HepG2 (cell line): ENCODE results near the gene RRP36. TPM values are rescaled to one million over a fixed set of nuclear protein-coding genes. Genes with fewer than 3 reads are reported as not detected.
A peak's percentile ranks its signal among the peaks of the same experiment; 100 is the strongest.

Experiments used
- ATF1 ChIP-seq: IDR thresholded peaks from 2 replicates; pipeline ENCODE4 v1.6.1; 2016; ENCODE audit warnings: mild to moderate bottlenecking, control low read depth
- ATRX ChIP-seq: sonication (generic); formaldehyde crosslinking; IDR thresholded peaks from 2 replicates; pipeline ENCODE4 v1.4.0; 2020; ENCODE audit warnings: missing genetic modification reagents, borderline replicate concordance
- CENPX ChIP-seq: sonication (generic); formaldehyde crosslinking; IDR thresholded peaks from 2 replicates; pipeline ENCODE4 v1.9.0; 2021; ENCODE audit warnings: mild to moderate bottlenecking, missing genetic modification reagents, moderate library complexity
- FOXC1 ChIP-seq: sonication (generic); formaldehyde crosslinking; IDR thresholded peaks from 2 replicates; pipeline ENCODE4 v1.8.0; 2022; ENCODE audit warnings: mild to moderate bottlenecking, missing genetic modification reagents, borderline replicate concordance
- HMG20A ChIP-seq: IDR thresholded peaks from 2 replicates; pipeline ENCODE4 v1.6.1; 2016; ENCODE audit warnings: borderline replicate concordance
- NFE2L2 ChIP-seq: fragments of 150-350 bp; IDR thresholded peaks from 2 replicates; pipeline ENCODE4 v1.6.1; 2014; ENCODE audit warnings: low read length
- SAFB2 ChIP-seq: sonication (generic); formaldehyde crosslinking; IDR thresholded peaks from 2 replicates; pipeline ENCODE4 v1.5.1; 2020; ENCODE audit warnings: missing genetic modification reagents, low read depth, mild to moderate bottlenecking, borderline replicate concordance
- SOX6 ChIP-seq, 2 experiments: fragments of 450-650 bp in 1 of 2; sonication (generic) in 1 of 2; formaldehyde crosslinking in 1 of 2; IDR thresholded peaks; 2 replicates each; pipeline versions ENCODE4 v1.4.0 to v1.6.1; 2017 to 2020; ENCODE audit warnings: antibody characterized with exemption in 1 of 2, mild to moderate bottlenecking in 1 of 2, missing genetic modification reagents in 1 of 2
- YY1 ChIP-seq: IDR thresholded peaks from 2 replicates; pipeline ENCODE4 v1.6.1; 2011; ENCODE audit warnings: low read length, low read depth, moderate library complexity, mild to moderate bottlenecking; ENCODE audit not compliant: insufficient read depth, insufficient replicate concordance
- ZFYVE20 ChIP-seq: sonication (generic); formaldehyde crosslinking; IDR thresholded peaks from 2 replicates; pipeline ENCODE4 v1.8.0; 2023; ENCODE audit warnings: low read depth, mild to moderate bottlenecking, moderate library complexity, missing genetic modification reagents, borderline replicate concordance
- ZNF296 ChIP-seq: sonication (generic); formaldehyde crosslinking; conservative IDR thresholded peaks from 2 replicates; pipeline ENCODE4 v1.5.0; 2020; ENCODE audit warnings: mild to moderate bottlenecking, missing genetic modification reagents
- ZNF543 ChIP-seq: sonication (generic); formaldehyde crosslinking; IDR thresholded peaks from 2 replicates; pipeline ENCODE4 v1.4.0; 2020; ENCODE audit warnings: mild to moderate bottlenecking, missing genetic modification reagents
- ZNF597 ChIP-seq: sonication (generic); formaldehyde crosslinking; IDR thresholded peaks from 2 replicates; pipeline ENCODE4 v1.5.0; 2020; ENCODE audit warnings: missing genetic modification reagents
- ZNF605 ChIP-seq: sonication (generic); formaldehyde crosslinking; IDR thresholded peaks from 2 replicates; pipeline ENCODE4 v1.8.0; 2022; ENCODE audit warnings: mild to moderate bottlenecking, missing genetic modification reagents
- polyA plus RNA-seq, 8 experiments: library from polyadenylated mRNA; depleted of rRNA in 3 of 8; stranded (reverse) in 7 of 8; unstranded in 1 of 8; fragments of >200 nt; fragmentation: Illumina TruSeq in 4 of 8; extraction: Trizol in 4 of 8; gene quantifications; 2 replicates each; pipeline versions ENCODE4 v1.2.1 to v1.2.3, GENCODE V29; 2011 to 2016; ENCODE audit warnings: low read depth in 4 of 8, missing spikeins in 1 of 8, mixed read lengths in 1 of 8; ENCODE audit not compliant: insufficient read depth in 1 of 8
- total RNA-seq, 5 experiments: library from RNA; depleted of rRNA; stranded (reverse); fragments of >200 nt; fragmentation: Illumina TruSeq; extraction: Trizol; gene quantifications; 2 replicates each; pipeline ENCODE4 v1.2.3, GENCODE V29; 2016; ENCODE audit warnings: low read depth in 1 of 5
- TF ChIP-seq, protein P1 (sequence below): sonication (generic); formaldehyde crosslinking; IDR thresholded peaks from 2 replicates; pipeline ENCODE4 v1.4.0; 2020; ENCODE audit warnings: missing genetic modification reagents
- TF ChIP-seq, protein P2 (sequence below): sonication (generic); formaldehyde crosslinking; IDR thresholded peaks from 2 replicates; pipeline ENCODE4 v1.8.1; 2023; ENCODE audit warnings: missing genetic modification reagents, inconsistent platforms, borderline replicate concordance
- TF ChIP-seq, protein P3 (sequence below): sonication (generic); formaldehyde crosslinking; IDR thresholded peaks from 2 replicates; pipeline ENCODE4 v1.8.0; 2022; ENCODE audit warnings: mild to moderate bottlenecking, missing genetic modification reagents, moderate library complexity

Gene RRP36
- total and polyA plus RNA-seq, 2 of the 13 experiments (the other 11 are each of a cell fraction or from before 2014, with no cell fraction given): 29.5 to 144 TPM

DNA sequence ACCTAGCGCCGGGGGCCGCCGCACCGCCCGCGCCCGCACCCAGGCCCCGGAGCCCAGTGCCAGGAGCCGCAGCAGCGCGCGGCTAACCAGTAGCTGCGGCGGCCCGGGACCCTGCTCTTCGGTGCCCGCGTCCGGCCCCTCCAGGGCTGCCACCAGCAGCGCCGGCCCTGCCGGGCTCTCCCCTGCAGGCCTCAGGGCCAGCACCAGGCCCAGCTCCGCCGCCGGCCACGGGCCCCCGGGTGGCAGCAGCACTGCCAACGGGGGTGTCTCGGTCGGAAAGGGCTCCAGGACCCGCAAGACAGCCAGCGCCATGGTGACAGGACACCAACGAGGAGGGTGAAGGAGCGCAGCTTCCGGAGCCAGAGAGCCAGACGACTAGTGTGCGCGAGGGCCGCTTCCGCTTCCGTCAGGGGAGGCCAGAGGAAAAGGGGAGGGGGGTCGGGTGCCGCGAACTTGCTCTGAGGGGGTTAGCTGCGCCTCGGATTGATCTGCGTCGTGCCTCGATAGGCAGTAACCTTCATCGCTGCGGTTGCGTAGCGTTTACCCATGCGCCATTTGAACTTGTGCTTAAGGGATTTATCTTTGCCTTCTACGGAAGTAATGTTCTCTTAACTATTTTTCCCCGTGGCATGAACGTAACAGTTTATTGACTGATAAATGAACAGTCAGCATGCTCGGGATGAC, 42.4 kb upstream of the RRP36 start, which contains the start of gene PEX6 (continued):
- TF ChIP-seq, protein P1, sequence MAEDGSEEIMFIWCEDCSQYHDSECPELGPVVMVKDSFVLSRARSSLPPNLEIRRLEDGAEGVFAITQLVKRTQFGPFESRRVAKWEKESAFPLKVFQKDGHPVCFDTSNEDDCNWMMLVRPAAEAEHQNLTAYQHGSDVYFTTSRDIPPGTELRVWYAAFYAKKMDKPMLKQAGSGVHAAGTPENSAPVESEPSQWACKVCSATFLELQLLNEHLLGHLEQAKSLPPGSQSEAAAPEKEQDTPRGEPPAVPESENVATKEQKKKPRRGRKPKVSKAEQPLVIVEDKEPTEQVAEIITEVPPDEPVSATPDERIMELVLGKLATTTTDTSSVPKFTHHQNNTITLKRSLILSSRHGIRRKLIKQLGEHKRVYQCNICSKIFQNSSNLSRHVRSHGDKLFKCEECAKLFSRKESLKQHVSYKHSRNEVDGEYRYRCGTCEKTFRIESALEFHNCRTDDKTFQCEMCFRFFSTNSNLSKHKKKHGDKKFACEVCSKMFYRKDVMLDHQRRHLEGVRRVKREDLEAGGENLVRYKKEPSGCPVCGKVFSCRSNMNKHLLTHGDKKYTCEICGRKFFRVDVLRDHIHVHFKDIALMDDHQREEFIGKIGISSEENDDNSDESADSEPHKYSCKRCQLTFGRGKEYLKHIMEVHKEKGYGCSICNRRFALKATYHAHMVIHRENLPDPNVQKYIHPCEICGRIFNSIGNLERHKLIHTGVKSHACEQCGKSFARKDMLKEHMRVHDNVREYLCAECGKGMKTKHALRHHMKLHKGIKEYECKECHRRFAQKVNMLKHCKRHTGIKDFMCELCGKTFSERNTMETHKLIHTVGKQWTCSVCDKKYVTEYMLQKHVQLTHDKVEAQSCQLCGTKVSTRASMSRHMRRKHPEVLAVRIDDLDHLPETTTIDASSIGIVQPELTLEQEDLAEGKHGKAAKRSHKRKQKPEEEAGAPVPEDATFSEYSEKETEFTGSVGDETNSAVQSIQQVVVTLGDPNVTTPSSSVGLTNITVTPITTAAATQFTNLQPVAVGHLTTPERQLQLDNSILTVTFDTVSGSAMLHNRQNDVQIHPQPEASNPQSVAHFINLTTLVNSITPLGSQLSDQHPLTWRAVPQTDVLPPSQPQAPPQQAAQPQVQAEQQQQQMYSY (CRISPR knock-in tag): no peak; the same call in 1 of the 2 replicates
- TF ChIP-seq SAFB2 (CRISPR knock-in tag) (peak; percentile 35; the same call in 1 of the 2 replicates), FOXC1 (CRISPR knock-in tag) (peak; percentile 95), HMG20A (CRISPR knock-in tag) (no peak; the same call in 1 of the 2 replicates), ZNF543 (CRISPR knock-in tag) (peak; percentile 76; the same call in 1 of the 2 replicates), NFE2L2 (no peak), YY1 (peak; percentile 81), ZNF605 (peak; percentile 92), CENPX (CRISPR knock-in tag) (no peak; the same call in 1 of the 2 replicates), SOX6 (IDR thresholded peaks at IDR 0.05) (no peak), SOX6 (CRISPR knock-in tag; IDR thresholded peaks at IDR 0.05) (peak; percentile 68), ZNF597 (CRISPR knock-in tag) (no peak), ZFYVE20 (no peak), ATF1 (CRISPR knock-in tag) (no peak), ZNF296 (CRISPR knock-in tag) (no peak; the same call in 1 of the 2 replicates), ATRX (no peak)
- TF ChIP-seq, protein P2, sequence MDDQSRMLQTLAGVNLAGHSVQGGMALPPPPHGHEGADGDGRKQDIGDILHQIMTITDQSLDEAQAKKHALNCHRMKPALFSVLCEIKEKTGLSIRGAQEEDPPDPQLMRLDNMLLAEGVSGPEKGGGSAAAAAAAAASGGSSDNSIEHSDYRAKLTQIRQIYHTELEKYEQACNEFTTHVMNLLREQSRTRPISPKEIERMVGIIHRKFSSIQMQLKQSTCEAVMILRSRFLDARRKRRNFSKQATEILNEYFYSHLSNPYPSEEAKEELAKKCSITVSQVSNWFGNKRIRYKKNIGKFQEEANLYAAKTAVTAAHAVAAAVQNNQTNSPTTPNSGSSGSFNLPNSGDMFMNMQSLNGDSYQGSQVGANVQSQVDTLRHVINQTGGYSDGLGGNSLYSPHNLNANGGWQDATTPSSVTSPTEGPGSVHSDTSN (CRISPR knock-in tag): no peak
- TF ChIP-seq, protein P3, sequence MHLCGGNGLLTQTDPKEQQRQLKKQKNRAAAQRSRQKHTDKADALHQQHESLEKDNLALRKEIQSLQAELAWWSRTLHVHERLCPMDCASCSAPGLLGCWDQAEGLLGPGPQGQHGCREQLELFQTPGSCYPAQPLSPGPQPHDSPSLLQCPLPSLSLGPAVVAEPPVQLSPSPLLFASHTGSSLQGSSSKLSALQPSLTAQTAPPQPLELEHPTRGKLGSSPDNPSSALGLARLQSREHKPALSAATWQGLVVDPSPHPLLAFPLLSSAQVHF (CRISPR knock-in tag): no peak
